A673 (cell line): ENCODE measurements around the gene NT5E.

Experiments used
- CTCF ChIP-seq: fragments of 300-800, 200-600 bp; sonication (generic); conservative IDR thresholded peaks from 2 replicates; pipeline ENCODE4 v1.5.1; 2017; ENCODE audit warnings: low read depth, mild to moderate bottlenecking, antibody characterized with exemption, low read length, moderate library complexity, mixed read lengths
- EZH2 ChIP-seq: fragments of 200-600 bp; sonication (generic); IDR thresholded peaks from 2 replicates; pipeline ENCODE4 v1.6.1; 2017; ENCODE audit warnings: borderline replicate concordance, low read depth, mild to moderate bottlenecking, mixed read lengths, antibody characterized with exemption, low read length; ENCODE audit not compliant: poor library complexity, severe bottlenecking

DNA sequence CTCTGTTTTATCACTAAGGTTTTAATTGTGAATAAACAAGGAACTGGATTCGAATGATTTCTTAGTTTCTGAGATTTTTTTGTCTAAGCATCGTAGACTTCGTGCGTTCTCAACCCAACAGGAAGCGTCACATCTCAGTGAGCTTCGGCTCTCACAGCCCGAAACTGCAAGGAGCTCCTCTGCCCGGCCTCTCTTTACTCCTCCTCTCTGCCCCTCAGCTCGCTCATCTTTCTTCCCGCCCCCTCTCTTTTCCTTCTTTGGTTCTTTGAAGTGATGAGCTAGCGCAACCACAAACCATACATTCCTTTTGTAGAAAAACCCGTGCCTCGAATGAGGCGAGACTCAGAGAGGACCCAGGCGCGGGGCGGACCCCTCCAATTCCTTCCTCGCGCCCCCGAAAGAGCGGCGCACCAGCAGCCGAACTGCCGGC is 480 bp upstream of the NT5E start:
- TF ChIP-seq CTCF (no peak), EZH2 (no peak)
